H9 (cell line): ENCODE measurements around the gene UTP4. TPM values are rescaled to one million over a fixed set of nuclear protein-coding genes. Genes with fewer than 3 reads are reported as not detected.

Source experiments
- DNase-seq: peaks from one replicate; pipeline ENCODE4 v3.0.0-alpha.2; 2017
- H2AFZ ChIP-seq: one replicate; pipeline ENCODE4 v1.6.1; 2013; ENCODE audit warnings: mild to moderate bottlenecking, low read length, control low read depth, moderate library complexity
- H2AK5ac ChIP-seq: 2 replicates; pipeline ENCODE4 v1.6.1; 2013; ENCODE audit warnings: low read length, control low read depth, mixed read lengths; ENCODE audit not compliant: insufficient read length
- H2BK120ac ChIP-seq: one replicate; pipeline ENCODE4 v1.6.1; 2013; ENCODE audit warnings: low read depth, mild to moderate bottlenecking, low read length, control low read depth, inconsistent platforms; ENCODE audit not compliant: poor library complexity, severe bottlenecking
- H2BK12ac ChIP-seq: 2 replicates; pipeline ENCODE4 v1.6.1; 2013; ENCODE audit warnings: low read length, control low read depth, mixed read lengths, low read depth; ENCODE audit not compliant: insufficient read length
- H2BK15ac ChIP-seq: 2 replicates; pipeline ENCODE4 v1.6.1; 2013; ENCODE audit warnings: low read depth, low read length, control low read depth
- H2BK20ac ChIP-seq: one replicate; pipeline ENCODE4 v1.6.1; 2013; ENCODE audit warnings: low read depth, mild to moderate bottlenecking, low read length, control low read depth, inconsistent platforms; ENCODE audit not compliant: poor library complexity, severe bottlenecking
- H2BK5ac ChIP-seq: 2 replicates; pipeline ENCODE4 v1.6.1; 2013; ENCODE audit warnings: low read length, control low read depth, mixed read lengths; ENCODE audit not compliant: insufficient read length
- H3K14ac ChIP-seq: 2 replicates; pipeline ENCODE4 v1.6.1; 2013; ENCODE audit warnings: low read length, control low read depth; ENCODE audit not compliant: insufficient read depth
- H3K18ac ChIP-seq: 2 replicates; pipeline ENCODE4 v1.6.1; 2013; ENCODE audit warnings: low read depth, mild to moderate bottlenecking, mixed read lengths, low read length, control low read depth; ENCODE audit not compliant: insufficient read length
- H3K23ac ChIP-seq: 2 replicates; pipeline ENCODE4 v1.6.1; 2013; ENCODE audit warnings: low read length, control low read depth, mixed read lengths, low read depth; ENCODE audit not compliant: insufficient read length
- H3K23me2 ChIP-seq: 2 replicates; pipeline ENCODE4 v1.6.1; 2013; ENCODE audit warnings: low read depth, mild to moderate bottlenecking, mixed read lengths, low read length, control low read depth; ENCODE audit not compliant: insufficient read length, poor library complexity, severe bottlenecking
- H3K27ac ChIP-seq: 2 replicates; pipeline ENCODE4 v1.5.1; 2013; ENCODE audit warnings: low read length, control low read depth, mixed read lengths, low read depth; ENCODE audit not compliant: insufficient read length
- H3K27me3 ChIP-seq: 2 replicates; pipeline ENCODE4 v1.6.1; 2013; ENCODE audit warnings: low read length, control low read depth, inconsistent platforms; ENCODE audit not compliant: insufficient read depth
- H3K4ac ChIP-seq: 2 replicates; pipeline ENCODE4 v1.6.1; 2013; ENCODE audit warnings: low read depth, mild to moderate bottlenecking, control low read depth, inconsistent platforms, low read length, moderate library complexity
- H3K4me1 ChIP-seq: 2 replicates; pipeline ENCODE4 v1.6.1; 2013; ENCODE audit warnings: low read length, control low read depth, inconsistent platforms; ENCODE audit not compliant: insufficient read depth
- H3K4me2 ChIP-seq: 2 replicates; pipeline ENCODE4 v1.6.1; 2013; ENCODE audit warnings: low read length, control low read depth, mixed read lengths; ENCODE audit not compliant: insufficient read length, insufficient read depth
- H3K56ac ChIP-seq: 2 replicates; pipeline ENCODE4 v1.6.1; 2013; ENCODE audit warnings: low read depth, mild to moderate bottlenecking, mixed read lengths, low read length, control low read depth; ENCODE audit not compliant: insufficient read length
- H3K79me1 ChIP-seq: 2 replicates; pipeline ENCODE4 v1.6.1; 2013; ENCODE audit warnings: low read depth, mild to moderate bottlenecking, moderate library complexity, low read length, control low read depth, inconsistent platforms; ENCODE audit not compliant: insufficient read depth, poor library complexity, severe bottlenecking
- H3K79me2 ChIP-seq: 2 replicates; pipeline ENCODE4 v1.6.1; 2013; ENCODE audit warnings: low read length, control low read depth, inconsistent platforms; ENCODE audit not compliant: insufficient read depth
- H3K9ac ChIP-seq: 2 replicates; pipeline ENCODE4 v1.6.1; 2013; ENCODE audit warnings: low read length, control low read depth, mixed read lengths; ENCODE audit not compliant: insufficient read length; ENCODE audit errors: extremely low read depth
- H3K9me3 ChIP-seq: one replicate; pipeline ENCODE4 v1.6.1; 2013; ENCODE audit warnings: low read depth, low read length, inconsistent platforms; ENCODE audit not compliant: control insufficient read depth
- H3T11ph ChIP-seq: one replicate; pipeline ENCODE4 v1.6.1; 2013; ENCODE audit warnings: mild to moderate bottlenecking, low read length, control low read depth, inconsistent platforms
- H4K20me1 ChIP-seq: one replicate; pipeline ENCODE4 v1.6.1; 2013; ENCODE audit not compliant: control insufficient read depth, insufficient read length, insufficient read depth
- H4K5ac ChIP-seq: 2 replicates; pipeline ENCODE4 v1.6.1; 2013; ENCODE audit warnings: low read depth, mild to moderate bottlenecking, mixed read lengths, low read length, control low read depth; ENCODE audit not compliant: insufficient read length
- H4K8ac ChIP-seq: replicated peaks from 2 replicates; pipeline ENCODE4 v1.6.1; 2013; ENCODE audit warnings: low read length, control low read depth, mixed read lengths, low read depth; ENCODE audit not compliant: insufficient read length
- H4K91ac ChIP-seq: 2 replicates; pipeline ENCODE4 v1.6.1; 2013; ENCODE audit warnings: low read depth, mild to moderate bottlenecking, moderate library complexity, mixed read lengths, low read length, control low read depth; ENCODE audit not compliant: insufficient read length
- H3K27ac Mint-ChIP-seq, 3 experiments: 2 replicates in 2 of 3; 3 replicates in 1 of 3; pipeline ENCODE4 v1.8.0; 2020 to 2021; ENCODE audit warnings: mixed read lengths in 3 of 3, mild to moderate bottlenecking in 1 of 3, moderate library complexity in 1 of 3
- H3K27me3 Mint-ChIP-seq: 2 replicates; pipeline ENCODE4 v1.8.0; 2021; ENCODE audit warnings: low read depth, mild to moderate bottlenecking, moderate library complexity, mixed read lengths
- H3K36me3 Mint-ChIP-seq, 3 experiments: 2 replicates in 2 of 3; 3 replicates in 1 of 3; pipeline ENCODE4 v1.8.0; 2020 to 2021; ENCODE audit warnings: low read depth in 3 of 3, mixed read lengths in 3 of 3; ENCODE audit not compliant: insufficient read depth in 1 of 3
- H3K4me1 Mint-ChIP-seq, 2 experiments: 2 replicates each; pipeline ENCODE4 v1.8.0; 2020; ENCODE audit warnings: mixed read lengths in 2 of 2
- H3K4me3 Mint-ChIP-seq, 2 experiments: 2 replicates in 1 of 2; 3 replicates in 1 of 2; pipeline ENCODE4 v1.8.0; 2020 to 2021; ENCODE audit warnings: mild to moderate bottlenecking in 2 of 2, mixed read lengths in 2 of 2, moderate library complexity in 1 of 2
- H3K9me3 Mint-ChIP-seq, 2 experiments: 2 replicates in 1 of 2; 3 replicates in 1 of 2; pipeline ENCODE4 v1.8.0; 2020; ENCODE audit warnings: mild to moderate bottlenecking in 2 of 2, mixed read lengths in 2 of 2, moderate library complexity in 1 of 2
- WGBS: extraction: QIAGEN DNeasy Blood & Tissue Kit; methylation state at CpG from one replicate; pipeline ENCODE4 v1.1.7; 2013; ENCODE audit warnings: missing lambda C conversion rate, low lambda C conversion rate, mixed read lengths; ENCODE audit not compliant: insufficient read length; ENCODE audit errors: extremely low coverage; 5-methylcytosine and 5-hydroxymethylcytosine counted together
- total RNA-seq: library from RNA; stranded (reverse); gene quantifications from 2 replicates; pipeline ENCODE4 v1.2.1, GENCODE V29; 2021
- TF ChIP-seq, protein P1 (sequence below): fragments of 200-600 bp; sonication (generic); conservative IDR thresholded peaks from 3 replicates; pipeline ENCODE4 v1.8.0; 2021; ENCODE audit warnings: antibody characterized with exemption, mild to moderate bottlenecking

The UTP4 gene
- total RNA-seq, 1 experiment from 2014 or later: 94.0 TPM

DNA sequence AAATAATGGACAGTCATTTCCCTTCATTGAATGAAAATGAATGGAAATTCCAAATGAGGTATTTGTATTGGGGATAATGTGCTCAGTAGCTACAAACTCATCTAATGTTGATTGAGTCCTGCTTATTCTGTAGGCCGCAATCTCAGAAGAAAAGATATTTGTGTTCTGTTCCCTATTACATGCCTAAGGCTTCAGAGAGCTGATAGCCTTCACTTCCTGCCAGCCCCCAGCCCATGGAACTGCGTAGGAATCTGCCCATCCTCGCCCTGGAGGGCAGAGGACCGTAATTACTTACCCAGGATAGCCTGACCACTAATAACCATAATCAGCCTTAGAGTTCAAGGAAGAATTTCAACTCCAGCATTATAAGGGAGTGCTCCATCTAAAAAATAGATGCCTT is 36.6 kb downstream of the UTP4 start:
- no peaks in the 10 kb centered on the region for H3K4me1 ChIP-seq
- no peak overlapping the region for H4K91ac ChIP-seq
- no peak overlapping the region for H2BK20ac ChIP-seq
- Mint-ChIP-seq H3K27ac (peak overlapping the region in 1 of 3 experiments; percentile 49; a peak in 1 of 7 replicates), H3K4me1 (peaks cover 0 to 9% of the 10 kb centered on the region in 2 experiments; a peak in 1 of 4 replicates), H3K36me3 (peaks cover 37 to 68% (median 51%) of the 10 kb centered on the region in 3 experiments; a peak in 6 of 7 replicates), H3K4me3 (no peak overlapping the region), H3K9me3 (no peaks in the 10 kb centered on the region), H3K27me3 (no peaks in the 10 kb centered on the region)
- no peak overlapping the region for H3K4me2 ChIP-seq
- no peak overlapping the region for H3K27ac ChIP-seq
- no peak overlapping the region for H3K23ac ChIP-seq
- WGBS: no CpG with 5 or more reads among the region's 4 CpGs
- H2AK5ac ChIP-seq: no peak overlapping the region
- no peak overlapping the region for H2BK5ac ChIP-seq
- H3K18ac ChIP-seq: no peak overlapping the region
- H3K79me1 ChIP-seq: no peaks in the 10 kb centered on the region
- TF ChIP-seq, protein P1, sequence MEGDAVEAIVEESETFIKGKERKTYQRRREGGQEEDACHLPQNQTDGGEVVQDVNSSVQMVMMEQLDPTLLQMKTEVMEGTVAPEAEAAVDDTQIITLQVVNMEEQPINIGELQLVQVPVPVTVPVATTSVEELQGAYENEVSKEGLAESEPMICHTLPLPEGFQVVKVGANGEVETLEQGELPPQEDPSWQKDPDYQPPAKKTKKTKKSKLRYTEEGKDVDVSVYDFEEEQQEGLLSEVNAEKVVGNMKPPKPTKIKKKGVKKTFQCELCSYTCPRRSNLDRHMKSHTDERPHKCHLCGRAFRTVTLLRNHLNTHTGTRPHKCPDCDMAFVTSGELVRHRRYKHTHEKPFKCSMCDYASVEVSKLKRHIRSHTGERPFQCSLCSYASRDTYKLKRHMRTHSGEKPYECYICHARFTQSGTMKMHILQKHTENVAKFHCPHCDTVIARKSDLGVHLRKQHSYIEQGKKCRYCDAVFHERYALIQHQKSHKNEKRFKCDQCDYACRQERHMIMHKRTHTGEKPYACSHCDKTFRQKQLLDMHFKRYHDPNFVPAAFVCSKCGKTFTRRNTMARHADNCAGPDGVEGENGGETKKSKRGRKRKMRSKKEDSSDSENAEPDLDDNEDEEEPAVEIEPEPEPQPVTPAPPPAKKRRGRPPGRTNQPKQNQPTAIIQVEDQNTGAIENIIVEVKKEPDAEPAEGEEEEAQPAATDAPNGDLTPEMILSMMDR: no peak
- no peaks in the 10 kb centered on the region for H3K79me2 ChIP-seq
- H3K56ac ChIP-seq: no peak overlapping the region
- no peak overlapping the region for H3K14ac ChIP-seq
- H3K9ac ChIP-seq: no peak overlapping the region
- H3K4ac ChIP-seq: no peak overlapping the region
- DNase-seq: no peak
- no peak overlapping the region for H4K5ac ChIP-seq
- no peaks in the 10 kb centered on the region for H3K27me3 ChIP-seq
- H2BK12ac ChIP-seq: no peak overlapping the region
- no peaks in the 10 kb centered on the region for H3K23me2 ChIP-seq
- no peak overlapping the region for H4K8ac ChIP-seq
- no peak overlapping the region for H2BK120ac ChIP-seq
- no peak overlapping the region for H3T11ph ChIP-seq
- no peak overlapping the region for H2BK15ac ChIP-seq
- no peak overlapping the region for H2AFZ ChIP-seq
- no peaks in the 10 kb centered on the region for H3K9me3 ChIP-seq
- no peaks in the 10 kb centered on the region for H4K20me1 ChIP-seq
